HEK293 (cell line): ENCODE data around the gene SFRP4.

Experiments used
- CTCF ChIA-PET: fragments of 350-600 bp; formaldehyde crosslinking; extraction: SDS; loops from one replicate; lab custom pipeline; 2021; ENCODE audit warnings: antibody characterized with exemption; lab: Yijun Ruan, JAX
- POLR2A ChIA-PET: fragments of 300-600 bp; formaldehyde crosslinking; extraction: SDS; loops from one replicate; lab custom pipeline; 2020; ENCODE audit warnings: antibody characterized with exemption, inconsistent platforms; lab: Yijun Ruan, JAX
- H3K27ac ChIP-seq: fragments of 200-500 bp; sonication (Bioruptor generic); 2 replicates; pipeline ENCODE4 v1.5.1; 2014; ENCODE audit warnings: low read depth, low read length, control low read depth, inconsistent platforms; ENCODE audit errors: extremely low read depth
- H3K36me3 ChIP-seq, 2 experiments: fragments of 200-500 bp in 1 of 2; sonication (Bioruptor generic) in 1 of 2; 1 replicate in 1 of 2; 2 replicates in 1 of 2; pipeline ENCODE4 v1.5.1; 2014 to 2017; ENCODE audit warnings: inconsistent platforms in 2 of 2, low read length in 2 of 2; ENCODE audit not compliant: control insufficient read depth in 2 of 2, insufficient read depth in 1 of 2
- H3K4me1 ChIP-seq: fragments of 200-500 bp; sonication (Bioruptor generic); 2 replicates; pipeline ENCODE4 v1.5.1; 2014; ENCODE audit warnings: mild to moderate bottlenecking, low read length, inconsistent platforms; ENCODE audit not compliant: control insufficient read depth, insufficient read depth
- H3K4me3 ChIP-seq: 2 replicates; pipeline ENCODE4 v1.5.1; 2011; ENCODE audit warnings: low read depth, mild to moderate bottlenecking, control low read depth, low read length, moderate library complexity
- H3K9me3 ChIP-seq: fragments of 200-500 bp; sonication (Bioruptor generic); 2 replicates; pipeline ENCODE4 v1.5.1; 2014; ENCODE audit warnings: low read depth, low read length, inconsistent platforms; ENCODE audit not compliant: control insufficient read depth, insufficient read depth
- IKZF3 ChIP-seq: fragments of 450-650 bp; IDR thresholded peaks from 2 replicates; pipeline ENCODE4 v1.5.0; 2018; ENCODE audit warnings: missing biosample characterization, mild to moderate bottlenecking, missing genetic modification characterization, moderate library complexity
- OSR2 ChIP-seq: fragments of 450-650 bp; formaldehyde crosslinking; IDR thresholded peaks from 2 replicates; pipeline ENCODE4 v1.5.1; 2016; ENCODE audit warnings: missing biosample characterization, missing genetic modification characterization
- OVOL3 ChIP-seq: fragments of 450-650 bp; formaldehyde crosslinking; IDR thresholded peaks from 2 replicates; pipeline ENCODE4 v1.5.1; 2016; ENCODE audit warnings: missing biosample characterization, missing genetic modification characterization
- PRDM1 ChIP-seq: fragments of 450-650 bp; formaldehyde crosslinking; IDR thresholded peaks from 2 replicates; pipeline ENCODE4; 2016; ENCODE audit warnings: missing biosample characterization, missing genetic modification characterization
- SCRT2 ChIP-seq: fragments of 450-650 bp; formaldehyde crosslinking; IDR thresholded peaks from 2 replicates; pipeline ENCODE4 v1.5.1; 2016; ENCODE audit warnings: missing biosample characterization, missing genetic modification characterization
- ZBTB17 ChIP-seq: fragments of 450-650 bp; formaldehyde crosslinking; IDR thresholded peaks from 2 replicates; pipeline ENCODE4 v1.5.1; 2016; ENCODE audit warnings: missing biosample characterization, missing genetic modification characterization
- ZBTB20 ChIP-seq: fragments of 450-650 bp; formaldehyde crosslinking; IDR thresholded peaks from 2 replicates; pipeline ENCODE4 v1.5.1; 2016; ENCODE audit warnings: missing biosample characterization, missing genetic modification characterization
- ZEB2 ChIP-seq: fragments of 450-650 bp; formaldehyde crosslinking; IDR thresholded peaks from 2 replicates; pipeline ENCODE4 v1.5.1; 2016; ENCODE audit warnings: missing biosample characterization, missing genetic modification characterization
- ZNF10 ChIP-seq: fragments of 450-650 bp; formaldehyde crosslinking; IDR thresholded peaks from 2 replicates; pipeline ENCODE4 v1.5.1; 2017; ENCODE audit warnings: missing biosample characterization, missing genetic modification characterization
- ZNF121 ChIP-seq: fragments of 450-650 bp; formaldehyde crosslinking; IDR thresholded peaks from 2 replicates; pipeline ENCODE4 v1.5.1; 2016; ENCODE audit warnings: missing biosample characterization, missing genetic modification characterization
- ZNF138 ChIP-seq: fragments of 450-650 bp; formaldehyde crosslinking; IDR thresholded peaks from 2 replicates; pipeline ENCODE4 v1.5.1; 2016; ENCODE audit warnings: missing biosample characterization, missing genetic modification characterization, borderline replicate concordance
- ZNF169 ChIP-seq: fragments of 450-650 bp; formaldehyde crosslinking; IDR thresholded peaks from 2 replicates; pipeline ENCODE4 v1.5.1; 2016; ENCODE audit warnings: missing biosample characterization, missing genetic modification characterization
- ZNF184 ChIP-seq: fragments of 450-650 bp; IDR thresholded peaks from 2 replicates; pipeline ENCODE4 v1.5.1; 2018; ENCODE audit warnings: missing biosample characterization, mild to moderate bottlenecking, missing genetic modification characterization
- ZNF221 ChIP-seq: fragments of 450-650 bp; formaldehyde crosslinking; IDR thresholded peaks from 2 replicates; pipeline ENCODE4 v1.5.1; 2017; ENCODE audit warnings: missing biosample characterization, missing genetic modification characterization, borderline replicate concordance
- ZNF350 ChIP-seq: fragments of 450-650 bp; formaldehyde crosslinking; IDR thresholded peaks from 2 replicates; pipeline ENCODE4 v1.5.0; 2017; ENCODE audit warnings: missing biosample characterization, mild to moderate bottlenecking, missing genetic modification characterization
- ZNF433 ChIP-seq: fragments of 450-650 bp; formaldehyde crosslinking; IDR thresholded peaks from 2 replicates; pipeline ENCODE4 v1.5.1; 2016; ENCODE audit warnings: missing biosample characterization, missing genetic modification characterization, low read depth
- ZNF473 ChIP-seq: fragments of 450-650 bp; formaldehyde crosslinking; IDR thresholded peaks from 2 replicates; pipeline ENCODE4 v1.5.1; 2017; ENCODE audit warnings: missing biosample characterization, missing genetic modification characterization
- ZNF514 ChIP-seq: fragments of 450-650 bp; formaldehyde crosslinking; IDR thresholded peaks from 2 replicates; pipeline ENCODE4 v1.5.1; 2016; ENCODE audit warnings: missing biosample characterization, missing genetic modification characterization
- ZNF654 ChIP-seq: fragments of 450-650 bp; formaldehyde crosslinking; IDR thresholded peaks from 2 replicates; pipeline ENCODE4 v1.5.1; 2016; ENCODE audit warnings: low read depth, missing biosample characterization, missing genetic modification characterization
- ZNF747 ChIP-seq: fragments of 450-650 bp; formaldehyde crosslinking; IDR thresholded peaks from 2 replicates; pipeline ENCODE4 v1.5.1; 2016; ENCODE audit warnings: missing biosample characterization, missing genetic modification characterization
- TF ChIP-seq, protein P1 (sequence below): fragments of 450-650 bp; formaldehyde crosslinking; IDR thresholded peaks from 2 replicates; pipeline ENCODE4 v1.5.1; 2016; ENCODE audit warnings: missing biosample characterization, missing genetic modification characterization
- TF ChIP-seq, protein P2 (sequence below): fragments of 450-650 bp; formaldehyde crosslinking; IDR thresholded peaks from 2 replicates; pipeline ENCODE4 v1.5.0; 2017; ENCODE audit warnings: missing biosample characterization, missing genetic modification characterization, borderline replicate concordance
- TF ChIP-seq, protein P3 (sequence below): fragments of 450-650 bp; formaldehyde crosslinking; IDR thresholded peaks from 2 replicates; pipeline ENCODE4 v1.5.1; 2016; ENCODE audit warnings: missing biosample characterization, missing genetic modification characterization
- TF ChIP-seq, protein P4 (sequence below): fragments of 450-650 bp; formaldehyde crosslinking; IDR thresholded peaks from 2 replicates; pipeline ENCODE4 v1.5.1; 2016; ENCODE audit warnings: missing biosample characterization, missing genetic modification characterization
- TF ChIP-seq, protein P5 (sequence below): fragments of 450-650 bp; formaldehyde crosslinking; IDR thresholded peaks from 2 replicates; pipeline ENCODE4 v1.5.1; 2016; ENCODE audit warnings: missing biosample characterization, missing genetic modification characterization

SFRP4 gene

DNA sequence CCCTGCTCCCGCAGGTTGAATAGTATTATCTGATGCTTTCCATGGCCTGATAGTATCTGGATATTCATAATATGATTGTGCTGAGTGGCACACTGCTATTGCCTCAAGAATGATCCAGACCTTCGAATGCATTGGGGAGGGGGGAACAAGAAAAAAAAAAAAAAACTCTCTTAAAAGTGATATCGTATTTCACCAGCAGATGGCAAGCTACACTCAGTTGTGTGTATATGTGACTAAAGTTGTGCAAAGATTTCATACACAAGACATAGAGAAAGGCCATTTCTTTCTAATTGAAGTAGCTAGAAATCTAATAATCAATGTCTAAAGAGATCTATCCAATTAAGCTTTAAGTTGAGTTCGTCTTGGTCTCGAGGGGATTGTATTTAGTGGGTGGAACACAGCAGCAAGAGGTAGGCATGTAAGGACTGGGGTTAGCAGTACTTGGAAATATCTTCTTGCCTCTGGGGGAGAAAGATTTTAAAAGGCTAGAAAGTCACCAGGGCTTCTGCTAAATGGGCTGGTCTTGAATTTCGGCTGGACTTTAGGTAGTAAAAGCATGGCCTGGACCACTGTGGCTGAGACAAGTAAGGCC, 15.3 kb downstream of the SFRP4 start:
- TF ChIP-seq ZEB2 (tag by site-specific recombination) (no peak), SCRT2 (tag by site-specific recombination) (no peak), ZNF184 (tag by site-specific recombination) (no peak), ZNF169 (tag by site-specific recombination) (no peak), ZNF138 (tag by site-specific recombination) (no peak), ZNF350 (tag by site-specific recombination) (no peak), ZNF654 (tag by site-specific recombination) (peak; percentile 78), OVOL3 (tag by site-specific recombination) (no peak), ZNF121 (tag by site-specific recombination) (no peak), ZNF10 (no peak), ZNF433 (no peak), ZNF473 (no peak), ZNF747 (no peak), IKZF3 (no peak), ZBTB20 (no peak), ZBTB17 (no peak), ZNF221 (tag by site-specific recombination) (no peak), OSR2 (tag by site-specific recombination) (no peak), ZNF514 (tag by site-specific recombination) (no peak), PRDM1 (tag by site-specific recombination) (peak; percentile 41; the same call in 1 of the 2 replicates)
- TF ChIP-seq, protein P1, sequence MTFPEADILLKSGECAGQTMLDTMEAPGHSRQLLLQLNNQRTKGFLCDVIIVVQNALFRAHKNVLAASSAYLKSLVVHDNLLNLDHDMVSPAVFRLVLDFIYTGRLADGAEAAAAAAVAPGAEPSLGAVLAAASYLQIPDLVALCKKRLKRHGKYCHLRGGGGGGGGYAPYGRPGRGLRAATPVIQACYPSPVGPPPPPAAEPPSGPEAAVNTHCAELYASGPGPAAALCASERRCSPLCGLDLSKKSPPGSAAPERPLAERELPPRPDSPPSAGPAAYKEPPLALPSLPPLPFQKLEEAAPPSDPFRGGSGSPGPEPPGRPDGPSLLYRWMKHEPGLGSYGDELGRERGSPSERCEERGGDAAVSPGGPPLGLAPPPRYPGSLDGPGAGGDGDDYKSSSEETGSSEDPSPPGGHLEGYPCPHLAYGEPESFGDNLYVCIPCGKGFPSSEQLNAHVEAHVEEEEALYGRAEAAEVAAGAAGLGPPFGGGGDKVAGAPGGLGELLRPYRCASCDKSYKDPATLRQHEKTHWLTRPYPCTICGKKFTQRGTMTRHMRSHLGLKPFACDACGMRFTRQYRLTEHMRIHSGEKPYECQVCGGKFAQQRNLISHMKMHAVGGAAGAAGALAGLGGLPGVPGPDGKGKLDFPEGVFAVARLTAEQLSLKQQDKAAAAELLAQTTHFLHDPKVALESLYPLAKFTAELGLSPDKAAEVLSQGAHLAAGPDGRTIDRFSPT (tag by site-specific recombination) = no peak
- TF ChIP-seq, protein P2, sequence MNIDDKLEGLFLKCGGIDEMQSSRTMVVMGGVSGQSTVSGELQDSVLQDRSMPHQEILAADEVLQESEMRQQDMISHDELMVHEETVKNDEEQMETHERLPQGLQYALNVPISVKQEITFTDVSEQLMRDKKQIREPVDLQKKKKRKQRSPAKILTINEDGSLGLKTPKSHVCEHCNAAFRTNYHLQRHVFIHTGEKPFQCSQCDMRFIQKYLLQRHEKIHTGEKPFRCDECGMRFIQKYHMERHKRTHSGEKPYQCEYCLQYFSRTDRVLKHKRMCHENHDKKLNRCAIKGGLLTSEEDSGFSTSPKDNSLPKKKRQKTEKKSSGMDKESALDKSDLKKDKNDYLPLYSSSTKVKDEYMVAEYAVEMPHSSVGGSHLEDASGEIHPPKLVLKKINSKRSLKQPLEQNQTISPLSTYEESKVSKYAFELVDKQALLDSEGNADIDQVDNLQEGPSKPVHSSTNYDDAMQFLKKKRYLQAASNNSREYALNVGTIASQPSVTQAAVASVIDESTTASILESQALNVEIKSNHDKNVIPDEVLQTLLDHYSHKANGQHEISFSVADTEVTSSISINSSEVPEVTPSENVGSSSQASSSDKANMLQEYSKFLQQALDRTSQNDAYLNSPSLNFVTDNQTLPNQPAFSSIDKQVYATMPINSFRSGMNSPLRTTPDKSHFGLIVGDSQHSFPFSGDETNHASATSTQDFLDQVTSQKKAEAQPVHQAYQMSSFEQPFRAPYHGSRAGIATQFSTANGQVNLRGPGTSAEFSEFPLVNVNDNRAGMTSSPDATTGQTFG (tag by site-specific recombination) = no peak
- TF ChIP-seq, protein P3, sequence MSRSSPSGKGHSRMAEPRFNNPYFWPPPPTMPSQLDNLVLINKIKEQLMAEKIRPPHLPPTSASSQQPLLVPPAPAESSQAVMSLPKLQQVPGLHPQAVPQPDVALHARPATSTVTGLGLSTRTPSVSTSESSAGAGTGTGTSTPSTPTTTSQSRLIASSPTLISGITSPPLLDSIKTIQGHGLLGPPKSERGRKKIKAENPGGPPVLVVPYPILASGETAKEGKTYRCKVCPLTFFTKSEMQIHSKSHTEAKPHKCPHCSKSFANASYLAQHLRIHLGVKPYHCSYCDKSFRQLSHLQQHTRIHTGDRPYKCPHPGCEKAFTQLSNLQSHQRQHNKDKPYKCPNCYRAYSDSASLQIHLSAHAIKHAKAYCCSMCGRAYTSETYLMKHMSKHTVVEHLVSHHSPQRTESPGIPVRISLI = 0 out of 2 replicates have a peak, but pooled peaks have one; percentile 26
- TF ChIP-seq, protein P4, sequence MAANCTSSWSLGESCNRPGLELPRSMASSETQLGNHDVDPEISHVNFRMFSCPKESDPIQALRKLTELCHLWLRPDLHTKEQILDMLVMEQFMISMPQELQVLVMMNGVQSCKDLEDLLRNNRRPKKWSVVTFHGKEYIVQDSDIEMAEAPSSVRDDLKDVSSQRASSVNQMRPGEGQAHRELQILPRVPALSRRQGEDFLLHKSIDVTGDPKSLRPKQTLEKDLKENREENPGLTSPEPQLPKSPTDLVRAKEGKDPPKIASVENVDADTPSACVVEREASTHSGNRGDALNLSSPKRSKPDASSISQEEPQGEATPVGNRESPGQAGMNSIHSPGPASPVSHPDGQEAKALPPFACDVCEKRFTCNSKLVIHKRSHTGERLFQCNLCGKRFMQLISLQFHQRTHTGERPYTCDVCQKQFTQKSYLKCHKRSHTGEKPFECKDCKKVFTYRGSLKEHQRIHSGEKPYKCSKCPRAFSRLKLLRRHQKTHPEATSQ (tag by site-specific recombination) = no peak
- TF ChIP-seq, protein P5, sequence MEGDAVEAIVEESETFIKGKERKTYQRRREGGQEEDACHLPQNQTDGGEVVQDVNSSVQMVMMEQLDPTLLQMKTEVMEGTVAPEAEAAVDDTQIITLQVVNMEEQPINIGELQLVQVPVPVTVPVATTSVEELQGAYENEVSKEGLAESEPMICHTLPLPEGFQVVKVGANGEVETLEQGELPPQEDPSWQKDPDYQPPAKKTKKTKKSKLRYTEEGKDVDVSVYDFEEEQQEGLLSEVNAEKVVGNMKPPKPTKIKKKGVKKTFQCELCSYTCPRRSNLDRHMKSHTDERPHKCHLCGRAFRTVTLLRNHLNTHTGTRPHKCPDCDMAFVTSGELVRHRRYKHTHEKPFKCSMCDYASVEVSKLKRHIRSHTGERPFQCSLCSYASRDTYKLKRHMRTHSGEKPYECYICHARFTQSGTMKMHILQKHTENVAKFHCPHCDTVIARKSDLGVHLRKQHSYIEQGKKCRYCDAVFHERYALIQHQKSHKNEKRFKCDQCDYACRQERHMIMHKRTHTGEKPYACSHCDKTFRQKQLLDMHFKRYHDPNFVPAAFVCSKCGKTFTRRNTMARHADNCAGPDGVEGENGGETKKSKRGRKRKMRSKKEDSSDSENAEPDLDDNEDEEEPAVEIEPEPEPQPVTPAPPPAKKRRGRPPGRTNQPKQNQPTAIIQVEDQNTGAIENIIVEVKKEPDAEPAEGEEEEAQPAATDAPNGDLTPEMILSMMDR = peak; percentile 44; the same call in 1 of the 2 replicates
- Histone ChIP-seq H3K9me3 (no peaks in the 10 kb centered on the region), H3K4me3 (no peak overlapping the region), H3K36me3 (no peaks in the 10 kb centered on the region), H3K4me1 (no peaks in the 10 kb centered on the region), H3K27ac (no peak overlapping the region)
- ChIA-PET CTCF (interaction anchor here (0.6 to 3.3 kb wide), 46 partner anchors 8 to 498 kb away, joined by 3 to 30 read pairs (median 4); partner anchors contain the start of gene SFRP4), POLR2A (no interaction called here)
